IPS-18c (cell line): Measurements from ENCODE around the gene SLC7A6.

Experiments used
- H3K4me3 ChIP-seq: 2 replicates; pipeline ENCODE4 v1.7.0; 2013; ENCODE audit warnings: low read depth, mild to moderate bottlenecking, low read length, moderate library complexity; ENCODE audit not compliant: insufficient read depth
- H3K9me3 ChIP-seq: one replicate; pipeline ENCODE4 v1.6.1; 2013; ENCODE audit warnings: mild to moderate bottlenecking, low read length, moderate library complexity; ENCODE audit not compliant: control insufficient read depth, insufficient read depth

The SLC7A6 gene

DNA sequence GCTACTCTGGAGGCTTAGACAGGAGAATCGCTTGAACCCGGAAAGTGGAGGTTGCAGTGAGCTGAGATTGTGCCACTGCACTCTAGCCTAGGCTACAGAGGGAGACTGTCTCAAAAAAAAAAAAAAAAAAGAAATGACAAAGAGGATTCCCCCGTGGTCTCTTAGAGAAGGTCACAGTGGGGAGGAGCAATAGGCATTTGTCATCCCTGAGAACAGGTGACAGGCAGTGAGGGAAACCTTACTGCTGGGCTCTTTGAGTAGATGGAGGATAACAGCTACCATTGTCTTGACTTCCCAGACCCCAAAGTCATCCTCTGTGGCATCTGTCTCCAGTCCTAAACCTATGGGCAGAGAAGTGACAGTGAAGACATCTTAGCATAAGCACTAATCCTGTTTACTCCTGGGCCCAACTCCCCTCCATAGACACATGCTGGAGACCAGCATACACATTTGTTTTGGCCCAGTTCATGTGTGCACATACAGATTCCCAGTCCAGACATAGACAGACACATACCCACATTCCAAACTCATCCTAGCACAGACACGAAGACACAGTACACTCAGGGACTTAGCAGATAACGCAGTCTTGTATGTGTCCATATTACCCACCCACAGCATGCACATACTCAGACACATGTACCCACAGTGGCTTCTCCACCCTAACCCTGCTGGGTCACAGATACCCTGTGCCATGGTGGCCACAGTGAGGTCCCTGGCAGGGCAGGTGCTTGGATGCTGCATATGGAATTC is 31.1 kb upstream of the SLC7A6 start:
- Histone ChIP-seq H3K9me3 (peaks cover 3% of the 10 kb centered on the region), H3K4me3 (no peak overlapping the region)

DNA sequence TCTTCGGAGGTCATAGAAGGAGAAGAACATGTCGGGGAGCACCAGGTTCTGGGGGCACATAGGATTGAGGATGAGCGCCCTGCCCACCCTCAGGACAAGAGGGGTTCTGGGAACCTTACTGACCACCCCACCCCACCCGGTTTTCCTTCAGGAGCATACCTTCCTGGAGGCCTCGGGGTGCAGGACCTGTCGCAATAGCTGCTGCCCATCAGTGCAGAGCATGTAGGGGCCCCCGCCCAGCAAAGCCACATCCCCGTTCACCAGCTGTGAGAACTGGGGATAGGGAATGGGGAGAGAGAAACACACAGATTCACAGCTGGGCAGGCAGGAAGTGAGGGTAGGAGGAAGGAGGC is 30.5 kb upstream of the SLC7A6 start:
- H3K4me3 ChIP-seq: 0 out of 2 replicates have a peak overlapping the region, but pooled peaks have one; percentile 91
- H3K9me3 ChIP-seq: peaks cover 2% of the 10 kb centered on the region

GRCh38 chr16:68234188-68235107 is 29.9 kb upstream of the SLC7A6 start:
- Histone ChIP-seq H3K9me3 (no peaks in the 10 kb centered on the region), H3K4me3 (peak overlapping the region; percentile 91)

DNA sequence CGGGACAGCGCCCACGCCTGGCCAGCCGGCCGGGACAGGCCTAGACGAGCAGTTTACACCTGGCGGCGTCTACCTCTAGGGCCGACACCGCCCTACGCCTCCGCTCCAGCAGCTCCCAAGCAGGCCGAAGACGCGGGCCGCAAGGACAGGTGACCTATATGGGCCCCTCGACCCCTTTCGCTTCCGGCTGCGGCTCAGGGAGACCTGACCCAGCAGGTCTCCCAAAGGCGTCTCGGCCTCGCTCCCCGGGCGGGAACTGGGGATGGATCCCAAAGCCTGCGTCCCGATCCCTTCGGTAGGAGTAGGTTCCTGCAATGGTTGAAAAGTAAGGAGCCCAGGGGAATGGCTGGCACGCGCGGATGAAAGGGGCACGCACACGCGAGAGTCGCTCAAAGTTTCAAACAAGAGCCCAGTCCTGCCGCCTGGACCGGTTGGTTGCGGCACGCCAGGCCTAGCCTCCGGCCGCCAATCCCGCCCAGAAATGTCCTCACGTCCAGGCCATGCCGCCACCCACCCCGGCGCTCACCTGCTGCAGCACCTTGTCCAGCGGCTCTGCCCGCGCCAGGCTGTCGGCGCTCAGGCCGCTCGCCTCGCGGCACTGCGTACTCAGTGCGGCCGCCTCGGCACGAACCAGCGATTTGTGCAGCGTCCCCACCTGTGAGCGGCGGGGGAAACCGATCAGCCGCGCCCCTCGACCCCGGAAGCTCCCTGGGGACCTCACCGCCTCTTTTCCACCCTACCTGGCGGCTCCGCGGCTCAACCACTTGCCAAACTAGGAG is 29.0 kb upstream of the SLC7A6 start:
- H3K4me3 ChIP-seq: peak overlapping the region; percentile 91
- H3K9me3 ChIP-seq: no peaks in the 10 kb centered on the region

GRCh38 chr16:68235887-68236136 is 28.5 kb upstream of the SLC7A6 start, which contains the start of gene ESRP2:
Gene ESRP2 (minus strand): TSS chr16:68236127. CDS start chr16:68236045, 82 bp downstream.
- H3K9me3 ChIP-seq: no peaks in the 10 kb centered on the region
- peak within 1 kb of the TSS; percentile 91 for H3K4me3 ChIP-seq

DNA sequence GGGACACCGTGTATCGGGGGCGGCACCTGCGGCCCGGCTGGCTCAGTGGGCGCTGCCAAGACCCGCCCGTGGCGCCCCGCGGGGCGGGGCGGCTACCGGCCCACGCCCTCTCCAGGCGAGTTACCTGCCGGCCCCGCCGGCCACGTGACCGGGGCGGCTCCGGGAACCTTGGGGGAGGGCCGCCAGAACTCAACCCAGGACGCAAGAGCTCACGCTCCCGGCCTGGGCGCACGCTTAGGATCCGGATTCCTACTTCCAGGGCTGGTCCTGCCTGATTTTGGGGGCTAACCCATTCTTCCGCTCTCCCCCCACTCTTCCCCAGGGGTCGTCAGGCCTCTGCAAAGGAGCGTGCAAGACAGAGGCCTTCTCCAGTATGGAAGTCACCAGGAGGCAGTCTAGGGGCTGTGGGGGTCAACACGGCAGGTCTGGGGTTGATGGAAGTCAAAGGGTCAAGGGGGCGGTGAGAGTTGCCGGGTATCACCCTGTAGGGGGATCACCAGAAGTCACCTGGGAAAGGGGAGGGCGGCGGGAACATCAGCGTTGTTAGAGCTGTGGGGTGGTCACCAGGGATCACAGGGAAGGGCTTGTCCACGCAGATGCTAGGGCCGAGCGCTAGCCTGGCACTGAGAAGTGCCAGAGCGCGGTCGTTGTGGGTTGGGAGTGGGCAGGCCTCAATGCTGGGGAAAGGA is 28.0 kb upstream of the SLC7A6 start:
- Histone ChIP-seq H3K9me3 (no peaks in the 10 kb centered on the region), H3K4me3 (peak overlapping the region; percentile 91)

DNA sequence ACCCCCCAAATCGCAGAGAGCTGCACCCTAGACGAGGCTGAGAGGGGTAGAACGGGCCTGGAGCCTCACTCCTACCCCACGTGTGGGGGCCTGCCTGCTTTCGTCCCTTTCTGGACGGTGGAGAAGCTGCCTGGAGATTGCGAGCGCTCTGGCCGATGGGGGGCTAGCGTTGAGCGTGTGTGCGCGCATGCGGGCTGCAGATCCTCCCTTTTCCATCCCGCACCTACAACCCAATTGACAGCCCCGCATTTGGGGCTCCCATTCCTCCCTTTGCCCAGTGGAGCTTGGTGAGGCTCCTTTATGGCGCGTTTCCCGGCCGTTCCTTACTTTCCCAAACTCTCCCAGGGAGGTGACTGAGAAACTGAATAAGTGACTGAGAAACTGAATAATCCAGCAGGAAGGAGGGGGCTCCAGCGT is 27.5 kb upstream of the SLC7A6 start:
- no peaks in the 10 kb centered on the region for H3K9me3 ChIP-seq
- H3K4me3 ChIP-seq: peak overlapping the region; percentile 91

- Histone ChIP-seq H3K9me3 (no peaks in the 10 kb centered on the region), H3K4me3 (peak overlapping the region; percentile 91)
Measured at GRCh38 chr16:68237243-68238028, 26.9 kb upstream of the SLC7A6 start.

DNA sequence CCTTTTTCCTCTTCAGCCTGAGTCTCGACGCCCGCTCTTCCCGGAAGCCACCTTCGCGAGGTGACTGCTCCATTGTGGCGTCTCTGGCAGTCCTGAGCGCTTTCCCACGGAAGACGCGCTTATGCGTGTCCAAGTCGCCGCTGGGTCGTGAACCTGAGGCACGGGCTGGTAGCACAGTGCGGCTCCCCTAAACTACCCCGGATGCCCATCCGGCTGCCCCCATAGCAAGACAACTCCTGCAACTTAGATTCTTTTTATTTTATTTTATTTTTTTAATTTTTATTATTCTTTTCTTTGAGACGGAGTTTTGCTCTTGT is 26.3 kb upstream of the SLC7A6 start:
- peak overlapping the region; percentile 56; the same call in 1 of the 2 replicates for H3K4me3 ChIP-seq
- H3K9me3 ChIP-seq: no peaks in the 10 kb centered on the region

DNA sequence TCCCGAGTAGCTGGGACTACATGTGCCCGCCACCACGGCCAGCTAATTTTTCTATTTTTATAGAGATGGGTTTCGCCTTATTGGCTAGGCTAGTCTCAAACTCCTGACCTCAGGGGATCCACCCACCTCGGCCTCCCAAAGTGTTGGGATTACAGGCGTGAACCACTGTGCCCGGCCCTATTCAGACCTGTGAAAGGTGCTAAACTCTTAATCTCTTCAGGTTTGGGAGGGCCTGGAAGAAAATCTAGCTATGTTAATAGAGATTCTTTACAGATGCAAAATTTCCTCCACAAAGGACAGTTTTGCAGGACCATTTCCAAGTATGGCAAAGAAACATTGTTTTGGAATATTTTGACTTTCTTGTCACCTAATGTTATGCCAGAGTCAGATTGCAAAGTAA is 22.2 kb upstream of the SLC7A6 start:
- Histone ChIP-seq H3K9me3 (peaks cover 4% of the 10 kb centered on the region), H3K4me3 (no peak overlapping the region)

DNA sequence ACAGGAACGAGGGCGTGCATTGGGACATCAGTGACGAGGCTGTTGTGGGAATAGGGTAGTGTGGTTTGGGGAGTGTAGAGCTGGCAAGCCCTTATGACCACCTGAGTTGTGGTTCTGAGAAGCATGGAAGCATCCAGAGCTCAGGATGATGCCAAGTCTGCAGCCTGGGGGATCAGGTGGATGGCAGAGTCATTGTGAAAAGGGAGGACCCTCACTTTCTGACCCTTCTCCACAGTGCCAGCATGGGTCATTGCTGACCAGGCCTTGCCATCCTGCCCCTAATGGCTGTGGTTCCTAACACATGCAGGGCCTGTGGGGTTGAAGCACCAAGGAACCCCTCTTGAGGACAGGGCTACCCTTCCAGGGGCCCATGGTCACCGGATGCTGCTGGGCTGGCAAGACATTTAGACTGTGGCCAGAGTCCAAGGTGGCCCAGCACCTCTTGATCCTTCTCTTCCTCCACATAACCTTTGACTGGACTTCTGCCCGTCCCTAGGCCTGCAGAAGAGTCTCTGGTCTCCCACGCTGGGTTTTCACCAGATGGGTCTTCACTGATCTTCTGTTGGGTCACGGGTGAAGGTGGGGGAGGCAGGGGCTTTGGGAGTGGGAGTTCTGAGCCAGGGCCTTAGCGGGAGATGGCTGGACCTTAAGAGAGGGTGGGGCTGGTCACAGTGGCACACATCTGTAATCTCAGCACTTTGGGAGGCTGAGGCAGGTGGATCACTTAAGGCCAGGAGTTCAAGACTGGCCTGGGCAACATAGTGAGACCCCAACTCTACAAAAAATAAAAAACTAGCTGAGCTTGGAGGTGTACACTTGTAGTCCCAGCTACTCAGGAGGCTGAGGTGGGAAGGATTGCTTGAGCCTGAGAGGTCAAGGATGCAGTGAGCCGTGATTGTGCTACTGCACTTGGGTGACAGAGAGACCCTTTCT is 21.1 kb upstream of the SLC7A6 start:
- H3K4me3 ChIP-seq: no peak overlapping the region
- H3K9me3 ChIP-seq: peaks cover 4% of the 10 kb centered on the region

DNA sequence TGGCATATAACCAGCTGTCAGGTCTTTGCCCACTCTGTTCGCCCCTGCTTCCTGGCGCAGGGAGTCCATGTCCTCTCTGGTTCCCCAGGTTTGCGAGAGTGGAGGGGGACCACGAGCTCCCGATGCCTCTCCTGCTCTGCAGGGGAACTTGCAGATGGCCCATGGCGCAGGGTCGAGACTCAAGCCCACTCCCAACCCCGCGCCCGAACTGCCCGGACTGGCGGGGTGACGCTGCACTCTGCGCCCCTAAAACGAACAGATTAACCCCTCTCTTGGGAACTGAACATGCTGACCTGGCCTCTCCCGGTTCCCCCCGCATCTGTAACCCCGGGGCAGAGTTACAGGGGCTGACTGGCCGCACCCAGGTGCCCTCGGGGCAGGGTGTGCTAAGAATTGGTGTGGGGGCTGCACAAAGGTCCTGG is 19.8 kb upstream of the SLC7A6 start:
- peak overlapping the region; percentile 97 for H3K4me3 ChIP-seq
- H3K9me3 ChIP-seq: peaks cover 4% of the 10 kb centered on the region

DNA sequence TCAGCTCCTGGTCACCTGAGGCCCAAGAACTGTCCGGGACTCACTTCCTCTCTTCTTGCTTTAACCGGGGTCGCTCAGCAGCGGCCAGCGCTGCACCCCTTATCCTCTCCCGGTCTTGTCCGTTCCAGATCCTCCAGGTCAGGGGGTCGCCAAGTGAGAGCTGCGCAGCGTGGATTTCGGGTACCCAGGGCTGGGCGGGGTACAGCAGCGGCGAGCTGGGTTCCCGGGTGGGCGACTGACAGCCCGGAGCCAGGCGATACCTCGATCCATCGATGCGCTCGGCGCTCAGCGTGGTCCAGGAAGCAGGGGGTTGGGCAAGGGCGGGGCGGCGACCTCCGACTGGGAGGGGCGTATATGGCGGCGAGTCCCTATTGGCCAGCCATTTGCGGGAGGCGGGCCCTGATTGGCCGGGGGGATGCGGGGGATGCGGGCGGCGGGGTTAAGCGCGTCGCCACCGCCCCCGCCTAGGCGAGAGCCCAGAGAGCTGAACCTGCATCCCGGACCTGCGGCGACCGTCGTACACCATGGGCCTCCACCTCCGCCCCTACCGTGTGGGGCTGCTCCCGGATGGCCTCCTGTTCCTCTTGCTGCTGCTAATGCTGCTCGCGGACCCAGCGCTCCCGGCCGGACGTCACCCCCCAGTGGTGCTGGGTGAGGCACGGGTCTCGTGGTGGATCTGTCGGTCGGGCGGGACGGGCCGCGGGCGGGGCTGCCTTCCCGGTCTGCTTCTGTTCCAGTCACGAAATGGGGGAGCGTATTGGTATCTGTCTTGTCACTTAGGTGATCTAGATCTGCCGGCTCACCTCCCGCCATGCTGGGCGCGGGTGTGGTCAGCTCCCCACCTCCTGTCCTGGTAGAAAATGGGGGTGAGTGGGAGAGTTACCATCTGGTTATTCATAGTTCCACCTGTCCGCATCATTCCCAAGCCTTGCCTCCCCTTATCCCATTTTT is 19.1 kb upstream of the SLC7A6 start, which contains the start of gene PLA2G15:
Gene PLA2G15, plus strand, starts transcription at position 471 of the 951 bp plus-strand sequence. Its CDS starts 54 bp downstream, at position 525.
- peak within 1 kb of the TSS; percentile 97 for H3K4me3 ChIP-seq
- H3K9me3 ChIP-seq: peaks cover 4% of the 10 kb centered on the region

GRCh38 chr16:68246121-68246520 is 18.2 kb upstream of the SLC7A6 start:
- peak overlapping the region; percentile 97 for H3K4me3 ChIP-seq

More at GRCh38 chr16:68246121-68246520, 18.2 kb upstream of the SLC7A6 start:
- peaks cover 4% of the 10 kb centered on the region for H3K9me3 ChIP-seq
